Measurements from ENCODE around the gene CDA. TPM values are rescaled to one million over a fixed set of nuclear protein-coding genes. Genes with fewer than 3 reads are reported as not detected.

CDA gene
- total and polyA plus RNA-seq, 9 donors, result 1.2 to 5.3 (median 2.0) TPM; not detected in 2

GRCh38 chr1:20645414-20645813, 56.5 kb downstream of the CDA start:
- intact Hi-C loops (cut with DNase I), result no loop called here
- WGBS, 3 donors, result 80 to 84% (median 80%) methylated on average over 14 of the region's 14 CpGs
- Histone ChIP-seq H3K27ac (no peak overlapping the region), H3K27me3 (no peaks in the 10 kb centered on the region), H3K4me3 (no peak overlapping the region), H3K4me1 (ENCODE audit: insufficient read depth) (no peaks in the 10 kb centered on the region), H3K36me3 (no peaks in the 10 kb centered on the region), H3K9me3 (no peaks in the 10 kb centered on the region)
- no peak for DNase-seq
- TF ChIP-seq POLR2A (IDR thresholded peaks at IDR 0.05) (no peak), CTCF (IDR thresholded peaks at IDR 0.05) (no peak), EP300 (IDR thresholded peaks at IDR 0.05) (no peak)

GRCh38 chr1:20648438-20648837, 59.5 kb downstream of the CDA start:
- no peaks in the 10 kb centered on the region for H3K4me1 ChIP-seq (ENCODE audit: insufficient read depth)
- WGBS, 3 donors, result 78 to 81% (median 80%) methylated on average over 13 of the region's 13 CpGs
- H3K27ac ChIP-seq, result no peak overlapping the region
- H3K36me3 ChIP-seq, result peaks cover 1% of the 10 kb centered on the region
- no peak for DNase-seq
- H3K4me3 ChIP-seq, result no peak overlapping the region
- no peaks in the 10 kb centered on the region for H3K27me3 ChIP-seq
- intact Hi-C loops (cut with DNase I), result no loop called here
- TF ChIP-seq POLR2A (IDR thresholded peaks at IDR 0.05) (no peak), CTCF (IDR thresholded peaks at IDR 0.05) (no peak), EP300 (IDR thresholded peaks at IDR 0.05) (no peak)
- no peaks in the 10 kb centered on the region for H3K9me3 ChIP-seq

- Histone ChIP-seq H3K4me3 (no peak overlapping the region), H3K9me3 (no peaks in the 10 kb centered on the region), H3K4me1 (ENCODE audit: insufficient read depth) (no peaks in the 10 kb centered on the region), H3K27me3 (no peaks in the 10 kb centered on the region), H3K27ac (no peak overlapping the region), H3K36me3 (peaks cover 3% of the 10 kb centered on the region)
- intact Hi-C loops (cut with DNase I), result no loop called here
- 84 to 90% (median 86%) methylated on average over 15 of the region's 15 CpGs for WGBS, 3 donors
- no peak for TF ChIP-seq CTCF (IDR thresholded peaks at IDR 0.05)
- no peak for TF ChIP-seq POLR2A (IDR thresholded peaks at IDR 0.05)
- TF ChIP-seq EP300 (IDR thresholded peaks at IDR 0.05), result no peak
- DNase-seq, result no peak
Observed at GRCh38 chr1:20648946-20649345, 60.0 kb downstream of the CDA start.

GRCh38 chr1:20652300-20652699, 63.4 kb downstream of the CDA start:
- no peak overlapping the region for H3K27ac ChIP-seq
- intact Hi-C loops (cut with DNase I), result no loop called here
- no peak for DNase-seq
- H3K4me3 ChIP-seq, result no peak overlapping the region
- peaks cover 3% of the 10 kb centered on the region for H3K36me3 ChIP-seq
- TF ChIP-seq EP300 (IDR thresholded peaks at IDR 0.05), result no peak
- TF ChIP-seq POLR2A (IDR thresholded peaks at IDR 0.05), result no peak
- TF ChIP-seq CTCF (IDR thresholded peaks at IDR 0.05), result no peak
- no peaks in the 10 kb centered on the region for H3K9me3 ChIP-seq
- 90 to 96% (median 93%) methylated on average over 15 of the region's 15 CpGs for WGBS, 3 donors
- H3K4me1 ChIP-seq (ENCODE audit: insufficient read depth), result no peaks in the 10 kb centered on the region
- H3K27me3 ChIP-seq, result no peaks in the 10 kb centered on the region
